ENCODE measurements around the gene SCN4B. TPM values are rescaled to one million over a fixed set of nuclear protein-coding genes. Genes with fewer than 3 reads are reported as not detected.
"Not testable (repeated sequence)": the region's sequence is repeated elsewhere in the genome, so short reads cannot be mapped to it uniquely, and the experiment has no call there.

Gene SCN4B
- under 1 TPM; 0.46 to 0.53 TPM for total RNA-seq

- peak; percentile 69 to 70 for ATAC-seq (replicated peaks in 1 of 2)
- no peaks in the 10 kb centered on the region for H3K9me3 Mint-ChIP-seq
- DNase-seq = peak; percentile 32 to 36
These were observed at the start of gene SCN4B for GRCh38 chr11:118152552-118153471. Gene SCN4B, minus strand, starts transcription at chr11:118152823. Its CDS starts 150 bp downstream, at chr11:118152673.

GRCh38 chr11:118201966-118202365 is 49.3 kb upstream of the SCN4B start:
- no peak overlapping the region for H3K27ac Mint-ChIP-seq
- H3K27me3 Mint-ChIP-seq (ENCODE audit: low read depth) = no peaks in the 10 kb centered on the region
- H3K4me3 Mint-ChIP-seq = no peak overlapping the region
- peaks cover 0 to 1% of the 10 kb centered on the region in 2 donors for H3K9me3 Mint-ChIP-seq
- ATAC-seq (replicated peaks in 1 of 2) = peak; percentile 11 to 23
- peaks cover 15 to 37% of the 10 kb centered on the region in 2 donors for H3K36me3 Mint-ChIP-seq (ENCODE audit: insufficient read depth in 2 of 2)
- peaks cover 18% of the 10 kb centered on the region for H3K4me1 Mint-ChIP-seq (ENCODE audit: low read depth)
- no peak for DNase-seq

More at GRCh38 chr11:118152552-118153471, at the start of gene SCN4B:
- Mint-ChIP-seq H3K4me1 (ENCODE audit: low read depth) (peaks cover 19% of the 10 kb centered on the region), H3K27me3 (ENCODE audit: low read depth) (peaks cover 78% of the 10 kb centered on the region), H3K27ac (no peak within 1 kb of the TSS), H3K36me3 (ENCODE audit: insufficient read depth in 2 of 2) (peaks cover 0 to 2% of the 10 kb centered on the region in 2 donors), H3K4me3 (peak within 1 kb of the TSS; percentile 72 to 82)

- Mint-ChIP-seq H3K9me3 (no peaks in the 10 kb centered on the region), H3K4me1 (ENCODE audit: low read depth) (peaks cover 18% of the 10 kb centered on the region), H3K4me3 (no peak overlapping the region), H3K27ac (no peak overlapping the region), H3K27me3 (ENCODE audit: low read depth) (no peaks in the 10 kb centered on the region), H3K36me3 (ENCODE audit: insufficient read depth in 2 of 2) (peaks cover 11 to 37% of the 10 kb centered on the region in 2 donors)
- peak; percentile 89 to 90 for ATAC-seq (replicated peaks in 1 of 2)
- DNase-seq = peak; percentile 72 to 77
These were observed 48.5 kb upstream of the SCN4B start for GRCh38 chr11:118200901-118201680.

GRCh38 chr11:118200497-118200896 is 47.9 kb upstream of the SCN4B start:
- H3K4me3 Mint-ChIP-seq = no peak overlapping the region
- DNase-seq = no peak
- peaks cover 5 to 33% of the 10 kb centered on the region in 2 donors for H3K36me3 Mint-ChIP-seq (ENCODE audit: insufficient read depth in 2 of 2)
- ATAC-seq (replicated peaks in 1 of 2) = peak; percentile 3 to 5
- no peak overlapping the region for H3K27ac Mint-ChIP-seq
- no peaks in the 10 kb centered on the region for H3K27me3 Mint-ChIP-seq (ENCODE audit: low read depth)
- H3K9me3 Mint-ChIP-seq = no peaks in the 10 kb centered on the region
- peaks cover 18% of the 10 kb centered on the region for H3K4me1 Mint-ChIP-seq (ENCODE audit: low read depth)

GRCh38 chr11:118199135-118199534 is 46.5 kb upstream of the SCN4B start:
- no peak for DNase-seq
- ATAC-seq (replicated peaks in 1 of 2) = no peak
- H3K36me3 Mint-ChIP-seq (ENCODE audit: insufficient read depth in 2 of 2) = peaks cover 5 to 41% of the 10 kb centered on the region in 2 donors
- H3K9me3 Mint-ChIP-seq = no peaks in the 10 kb centered on the region
- peaks cover 28% of the 10 kb centered on the region for H3K4me1 Mint-ChIP-seq (ENCODE audit: low read depth)
- no peaks in the 10 kb centered on the region for H3K27me3 Mint-ChIP-seq (ENCODE audit: low read depth)
- peak overlapping the region; percentile 89 for H3K27ac Mint-ChIP-seq
- H3K4me3 Mint-ChIP-seq = peak overlapping the region in 1 of 2 donors; percentile 76

- Mint-ChIP-seq H3K36me3 (ENCODE audit: insufficient read depth in 2 of 2) (peaks cover 12 to 48% of the 10 kb centered on the region in 2 donors), H3K27me3 (ENCODE audit: low read depth) (no peaks in the 10 kb centered on the region), H3K4me3 (peak overlapping the region in 1 of 2 donors; percentile 76), H3K9me3 (no peaks in the 10 kb centered on the region), H3K27ac (peak overlapping the region; percentile 89), H3K4me1 (ENCODE audit: low read depth) (peaks cover 32% of the 10 kb centered on the region)
- DNase-seq (peak; percentile 88 to 90), ATAC-seq (replicated peaks in 1 of 2) (peak; percentile 8 to 34)
These were observed 45.7 kb upstream of the SCN4B start for GRCh38 chr11:118198370-118198769.

GRCh38 chr11:118194835-118195627 is 42.4 kb upstream of the SCN4B start:
- H3K36me3 Mint-ChIP-seq (ENCODE audit: insufficient read depth in 2 of 2) = peaks cover 22 to 60% of the 10 kb centered on the region in 2 donors
- H3K4me3 Mint-ChIP-seq = no peak overlapping the region
- peaks cover 2 to 4% of the 10 kb centered on the region in 2 donors for H3K9me3 Mint-ChIP-seq
- peaks cover 32% of the 10 kb centered on the region for H3K4me1 Mint-ChIP-seq (ENCODE audit: low read depth)
- H3K27me3 Mint-ChIP-seq (ENCODE audit: low read depth) = peaks cover 5% of the 10 kb centered on the region
- no peak for DNase-seq
- no peak for ATAC-seq (replicated peaks in 1 of 2)
- peak overlapping the region; percentile 19 for H3K27ac Mint-ChIP-seq

- DNase-seq = no peak
- peaks cover 28% of the 10 kb centered on the region for H3K4me1 Mint-ChIP-seq (ENCODE audit: low read depth)
These were observed 41.4 kb upstream of the SCN4B start for GRCh38 chr11:118193910-118194566.

GRCh38 chr11:118192817-118193216 is 40.2 kb upstream of the SCN4B start:
- H3K27ac Mint-ChIP-seq = peak overlapping the region; percentile 39
- ATAC-seq (replicated peaks in 1 of 2); DNase-seq; H3K9me3 Mint-ChIP-seq; H3K4me3 Mint-ChIP-seq: not testable (repeated sequence)
- H3K36me3 Mint-ChIP-seq (ENCODE audit: insufficient read depth in 2 of 2) = peaks cover 22 to 48% of the 10 kb centered on the region in 2 donors
- H3K27me3 Mint-ChIP-seq (ENCODE audit: low read depth) = peaks cover 16% of the 10 kb centered on the region
- peaks cover 16% of the 10 kb centered on the region for H3K4me1 Mint-ChIP-seq (ENCODE audit: low read depth)

More at GRCh38 chr11:118193910-118194566, 41.4 kb upstream of the SCN4B start:
- no peak for ATAC-seq (replicated peaks in 1 of 2)
- Mint-ChIP-seq H3K27ac (peak overlapping the region; percentile 69), H3K9me3 (peaks cover 2 to 4% of the 10 kb centered on the region in 2 donors), H3K36me3 (ENCODE audit: insufficient read depth in 2 of 2) (peaks cover 22 to 54% of the 10 kb centered on the region in 2 donors), H3K4me3 (no peak overlapping the region), H3K27me3 (ENCODE audit: low read depth) (peaks cover 15% of the 10 kb centered on the region)

- ATAC-seq (replicated peaks in 1 of 2); DNase-seq; H3K27ac Mint-ChIP-seq; H3K9me3 Mint-ChIP-seq; H3K4me3 Mint-ChIP-seq: not testable (repeated sequence)
- H3K36me3 Mint-ChIP-seq (ENCODE audit: insufficient read depth in 2 of 2) = peaks cover 22 to 36% of the 10 kb centered on the region in 2 donors
- peaks cover 28% of the 10 kb centered on the region for H3K27me3 Mint-ChIP-seq (ENCODE audit: low read depth)
- peaks cover 21% of the 10 kb centered on the region for H3K4me1 Mint-ChIP-seq (ENCODE audit: low read depth)
These were observed 38.4 kb upstream of the SCN4B start for GRCh38 chr11:118190942-118191506.

GRCh38 chr11:118186346-118187107 is 33.9 kb upstream of the SCN4B start:
- Mint-ChIP-seq H3K27me3 (ENCODE audit: low read depth) (peaks cover 40% of the 10 kb centered on the region), H3K27ac (no peak overlapping the region), H3K9me3 (peaks cover 0 to 2% of the 10 kb centered on the region in 2 donors), H3K4me1 (ENCODE audit: low read depth) (peaks cover 7% of the 10 kb centered on the region), H3K36me3 (ENCODE audit: insufficient read depth in 2 of 2) (peaks cover 3 to 4% of the 10 kb centered on the region in 2 donors), H3K4me3 (no peak overlapping the region)
- no peak for DNase-seq
- peak in 1 of 2 donors; percentile 22 for ATAC-seq (replicated peaks in 1 of 2)

Measured in activated T-cell treated with anti-CD3 and anti-CD28 coated beads, Interleukin-2, amount 50 U/mL, for 72 hours (primary cell).